HepG2 (cell line): ENCODE data around the gene RELL2. TPM values are rescaled to one million over a fixed set of nuclear protein-coding genes. Genes with fewer than 3 reads are reported as not detected.

Experiments
- ATAC-seq: fragments of 200-7000 bp; cut with Tn5 transposase; 3 replicates; pipeline ENCODE4 v1.9.1; 2020; ENCODE audit warnings: mild to moderate bottlenecking, moderate library complexity
- BruUV-seq: library from RNA; stranded (reverse); fragments of 400-500 nt; replicated peaks from 2 replicates; lab custom pipeline; 2021; lab: Mats Ljungman, UMichigan
- CTCF ChIA-PET: fragments of 300-600 bp; formaldehyde crosslinking; extraction: SDS; loops from one replicate; lab custom pipeline; 2021; ENCODE audit warnings: low total read pairs, inconsistent platforms, low intra/inter-chr PET ratio; lab: Yijun Ruan, JAX
- POLR2A ChIA-PET: fragments of 350-600 bp; sonication (Branson Sonifier 250); formaldehyde crosslinking; loops from one replicate; lab custom pipeline; 2020; ENCODE audit warnings: antibody characterized with exemption, inconsistent platforms; lab: Yijun Ruan, JAX
- DNase-seq: peaks from one replicate; pipeline ENCODE4 v3.0.0-alpha.2; 2015; ENCODE audit warnings: low spot score
- FAIRE-seq: peaks from 3 replicates; lab custom pipeline; 2011; peaks lifted over from hg19 to GRCh38; lab: Jason Lieb, UNC
- H2AFZ ChIP-seq: one replicate; pipeline ENCODE4 v1.6.1; 2011; ENCODE audit warnings: low read length, inconsistent platforms
- H3K27ac ChIP-seq: fragments of 300-600 bp; 3 replicates; pipeline ENCODE4 v1.8.0; 2011; ENCODE audit warnings: mixed run types, mild to moderate bottlenecking, mixed read lengths, low read length, inconsistent platforms; ENCODE audit not compliant: insufficient read depth; ENCODE audit errors: extremely low read length
- H3K27me3 ChIP-seq, 2 experiments: fragments of 200-600 bp in 1 of 2; 2 replicates in 1 of 2; 3 replicates in 1 of 2; pipeline versions ENCODE4 v1.6.0 to v1.8.0; 2011; ENCODE audit warnings: low read length in 2 of 2, mild to moderate bottlenecking in 2 of 2, moderate library complexity in 2 of 2, inconsistent platforms in 1 of 2; ENCODE audit not compliant: insufficient read depth in 2 of 2, control insufficient read depth in 1 of 2
- H3K36me3 ChIP-seq, 2 experiments: fragments of 200-600 bp in 1 of 2; replicated peaks in 1 of 2; 2 replicates in 1 of 2; 3 replicates in 1 of 2; pipeline versions ENCODE4 v1.5.1 to v1.8.0; 2011; ENCODE audit warnings: low read length in 2 of 2, inconsistent platforms in 1 of 2; ENCODE audit not compliant: insufficient read depth in 2 of 2, control insufficient read depth in 1 of 2
- H3K4me1 ChIP-seq: 2 replicates; pipeline ENCODE4 v1.5.1; 2012; ENCODE audit warnings: low read length, inconsistent platforms; ENCODE audit not compliant: insufficient read depth
- H3K4me2 ChIP-seq: 2 replicates; pipeline ENCODE4 v1.6.0; 2011; ENCODE audit warnings: low read depth, low read length, inconsistent platforms
- H3K4me3 ChIP-seq, 3 experiments: fragments of 200-600 bp in 1 of 3; sonication (generic), shearing (Covaris generic) in 1 of 3; replicated peaks in 1 of 3; 2 replicates each; pipeline ENCODE4 v1.5.1; 2011 to 2016; ENCODE audit warnings: low read length in 3 of 3, inconsistent platforms in 2 of 3, low read depth in 2 of 3, mild to moderate bottlenecking in 2 of 3, control low read depth in 1 of 3, mixed read lengths in 1 of 3; ENCODE audit not compliant: insufficient read depth in 1 of 3
- H3K79me2 ChIP-seq: one replicate; pipeline ENCODE4 v1.6.1; 2011; ENCODE audit warnings: low read length, inconsistent platforms; ENCODE audit not compliant: insufficient read depth
- H3K9ac ChIP-seq: 2 replicates; pipeline ENCODE4 v1.6.0; 2011; ENCODE audit warnings: mild to moderate bottlenecking, low read depth, low read length, inconsistent platforms; ENCODE audit not compliant: insufficient read depth
- H3K9me3 ChIP-seq: 2 replicates; pipeline ENCODE4 v1.5.1; 2012; ENCODE audit warnings: mild to moderate bottlenecking, low read length
- H4K20me1 ChIP-seq: 2 replicates; pipeline ENCODE4 v1.6.0; 2011; ENCODE audit warnings: inconsistent platforms, mild to moderate bottlenecking, low read length, moderate library complexity; ENCODE audit not compliant: insufficient read depth
- CTCF ChIP-seq: sonication (generic); formaldehyde crosslinking; IDR thresholded peaks from 2 replicates; pipeline ENCODE4 v1.5.0; 2020; ENCODE audit warnings: mild to moderate bottlenecking, missing genetic modification reagents, moderate library complexity
- HNRNPL ChIP-seq: fragments of 200-400 bp; formaldehyde crosslinking; IDR thresholded peaks from 2 replicates; pipeline ENCODE4 v1.6.1; 2017; ENCODE audit warnings: mild to moderate bottlenecking, low read depth, low read length
- POLR2G ChIP-seq: fragments of 200-400 bp; formaldehyde crosslinking; IDR thresholded peaks from 2 replicates; pipeline ENCODE4 v1.6.1; 2018; ENCODE audit warnings: mild to moderate bottlenecking, low read depth, low read length, moderate library complexity
- ZNF180 ChIP-seq: sonication (generic); formaldehyde crosslinking; IDR thresholded peaks from 2 replicates; pipeline ENCODE4 v1.4.0; 2020; ENCODE audit warnings: low read depth, missing genetic modification reagents, borderline replicate concordance
- ZNF75D ChIP-seq: sonication (generic); formaldehyde crosslinking; IDR thresholded peaks from 2 replicates; pipeline ENCODE4 v1.8.1; 2023; ENCODE audit warnings: missing genetic modification reagents, mild to moderate bottlenecking, borderline replicate concordance
- WGBS: methylation state at CpG from one replicate; pipeline ENCODE4 v1.1.6; 2017; ENCODE audit warnings: low lambda C conversion rate; 5-methylcytosine and 5-hydroxymethylcytosine counted together
- in situ Hi-C: cut with HindIII; loops from 2 replicates; pipeline ENCODE4 v1.10.0; 2017; ENCODE audit warnings: low pct_unique_long_range_greater_than_20kb; ENCODE audit not compliant: extremely low pct_ligation_motif_present
- intact Hi-C: fragments of 100-400 bp; cut with micrococcal nuclease; formaldehyde crosslinking; loops from one replicate; pipeline ENCODE4 v1.10.0; 2022; ENCODE audit not compliant: unreplicated experiment
- polyA plus RNA-seq, 8 experiments: library from polyadenylated mRNA; depleted of rRNA in 3 of 8; stranded (reverse) in 7 of 8; unstranded in 1 of 8; fragments of >200 nt; fragmentation: Illumina TruSeq in 4 of 8; extraction: Trizol in 4 of 8; gene quantifications; 2 replicates each; pipeline versions ENCODE4 v1.2.1 to v1.2.3, GENCODE V29; 2011 to 2016; ENCODE audit warnings: low read depth in 4 of 8, missing spikeins in 1 of 8, mixed read lengths in 1 of 8; ENCODE audit not compliant: insufficient read depth in 1 of 8
- total RNA-seq, 5 experiments: library from RNA; depleted of rRNA; stranded (reverse); fragments of >200 nt; fragmentation: Illumina TruSeq; extraction: Trizol; gene quantifications; 2 replicates each; pipeline ENCODE4 v1.2.3, GENCODE V29; 2016; ENCODE audit warnings: low read depth in 1 of 5

The RELL2 gene
- total and polyA plus RNA-seq, 2 of the 13 experiments (the other 11 are each of a cell fraction or from before 2014, with no cell fraction given), result 6.4 to 8.3 TPM

GRCh38 chr5:141602606-141603005, 34.2 kb upstream of the RELL2 start:
- H3K79me2 ChIP-seq, result peaks cover 90% of the 10 kb centered on the region
- ATAC-seq (no peak), FAIRE-seq (no peak), DNase-seq (no peak)
- no peak overlapping the region for H2AFZ ChIP-seq
- intact Hi-C loops (no loop called here), in situ Hi-C loops (no loop called here)
- H3K9ac ChIP-seq, result no peak overlapping the region
- no peaks in the 10 kb centered on the region for H3K27me3 ChIP-seq
- no peak overlapping the region for H3K4me2 ChIP-seq
- ChIA-PET POLR2A (no interaction called here), CTCF (no interaction called here)
- no peak overlapping the region for H3K27ac ChIP-seq
- no peaks in the 10 kb centered on the region; the same call in 1 of the 2 replicates for H4K20me1 ChIP-seq
- WGBS, result 97% methylated on average over 1 of the region's 1 CpG
- peaks cover 69% of the 10 kb centered on the region for H3K4me1 ChIP-seq
- H3K9me3 ChIP-seq, result no peaks in the 10 kb centered on the region
- TF ChIP-seq ZNF75D (CRISPR knock-in tag) (no peak), ZNF180 (no peak), CTCF (no peak), POLR2G (no peak), HNRNPL (no peak)
- H3K36me3 ChIP-seq, result peaks cover 0 to 10% of the 10 kb centered on the region in 2 experiments; a peak in 2 of 5 replicates
- no peak overlapping the region for H3K4me3 ChIP-seq
- no TSS peak for BruUV-seq
